ENCODE results near the gene POLD1. TPM values are rescaled to one million over a fixed set of nuclear protein-coding genes. Genes with fewer than 3 reads are reported as not detected.
"Not testable (repeated sequence)": the region's sequence is repeated elsewhere in the genome, so short reads cannot be mapped to it uniquely, and the experiment has no call there.

POLD1 gene
- total RNA-seq, 1 donor from 2014 or later = 17.5 TPM

DNA sequence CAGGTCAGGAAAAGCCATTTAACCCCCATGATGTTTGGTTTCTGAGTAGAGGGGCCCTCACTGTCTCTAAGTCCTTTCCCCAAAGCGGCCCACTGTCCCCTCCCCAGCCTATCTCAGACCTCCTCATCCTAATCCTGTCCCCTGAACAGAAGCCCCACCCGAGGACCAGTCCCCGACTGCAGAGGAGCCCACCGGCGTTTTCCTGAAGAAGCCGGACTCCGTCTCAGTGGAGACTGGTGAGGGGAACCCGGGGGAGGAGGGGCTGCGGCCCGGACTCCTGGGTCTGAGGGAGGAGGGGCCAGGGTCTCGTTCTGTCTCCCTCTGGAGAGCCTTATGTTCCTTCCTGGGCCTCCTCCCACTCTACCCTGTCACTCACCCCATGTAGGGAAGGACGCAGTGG lies 51.5 kb downstream of the POLD1 start:
- no peak for DNase-seq

DNA sequence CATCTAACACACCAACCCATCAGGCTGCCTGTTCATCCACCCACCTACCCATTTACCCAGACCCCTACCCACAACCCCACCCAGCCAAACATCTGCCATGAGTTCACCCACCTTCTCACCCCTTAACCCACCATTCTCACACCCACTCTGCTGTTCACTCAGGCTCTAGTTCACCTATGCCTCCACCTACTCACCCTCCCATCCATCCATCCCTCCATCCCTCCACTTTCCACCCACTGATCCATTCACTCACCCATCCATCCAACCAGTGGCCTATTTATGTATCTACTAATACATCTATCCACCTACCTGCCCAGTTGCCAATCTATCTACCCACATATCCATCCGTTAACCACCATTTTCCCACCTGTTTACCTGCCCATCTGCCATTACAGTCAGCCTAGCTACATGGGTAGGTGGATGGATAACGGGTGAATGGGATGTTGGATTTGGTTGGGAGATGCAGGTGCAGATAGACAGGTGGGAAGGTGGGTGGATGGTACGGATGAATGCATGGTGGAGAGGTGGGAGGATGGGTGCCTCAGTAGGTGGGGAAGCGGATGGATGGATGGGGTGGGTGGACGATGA lies 53.8 kb downstream of the POLD1 start:
- no peak for DNase-seq

DNA sequence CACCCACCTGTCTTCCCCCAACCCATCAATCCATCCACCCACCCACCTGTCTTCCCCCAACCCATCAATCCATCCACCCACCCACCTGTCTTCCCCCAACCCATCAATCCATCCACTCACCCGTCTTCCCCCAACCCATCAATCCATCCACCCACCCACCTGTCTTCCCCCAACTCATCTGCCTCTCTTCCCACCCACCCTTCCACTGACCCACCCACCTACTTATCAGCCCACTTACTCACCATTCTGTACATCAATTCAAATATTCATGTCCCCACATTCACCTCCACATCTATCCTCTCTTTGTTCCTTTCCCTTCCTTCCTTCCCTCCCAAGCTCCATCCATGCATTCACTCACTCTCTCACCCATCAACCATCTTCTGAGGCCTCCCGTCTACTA lies 55.0 kb downstream of the POLD1 start:
- DNase-seq = not testable (repeated sequence)

DNA sequence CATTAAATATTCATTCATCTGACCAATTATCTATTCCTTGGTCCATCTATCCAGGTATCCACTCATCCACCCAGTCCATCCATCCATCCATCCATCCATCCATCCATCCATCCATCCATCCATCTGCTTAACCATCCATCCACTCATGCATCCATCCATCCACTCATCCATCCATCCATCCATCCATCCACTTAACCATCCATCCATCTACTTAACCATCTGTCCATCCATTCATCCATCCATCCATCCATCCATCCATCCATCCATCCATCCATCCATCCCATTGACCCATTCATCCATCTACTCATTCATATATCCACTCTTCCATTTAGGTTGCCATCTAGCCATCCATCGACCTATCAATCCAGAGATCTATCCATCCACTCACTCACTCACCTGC lies 59.9 kb downstream of the POLD1 start:
- no peak for DNase-seq

DNA sequence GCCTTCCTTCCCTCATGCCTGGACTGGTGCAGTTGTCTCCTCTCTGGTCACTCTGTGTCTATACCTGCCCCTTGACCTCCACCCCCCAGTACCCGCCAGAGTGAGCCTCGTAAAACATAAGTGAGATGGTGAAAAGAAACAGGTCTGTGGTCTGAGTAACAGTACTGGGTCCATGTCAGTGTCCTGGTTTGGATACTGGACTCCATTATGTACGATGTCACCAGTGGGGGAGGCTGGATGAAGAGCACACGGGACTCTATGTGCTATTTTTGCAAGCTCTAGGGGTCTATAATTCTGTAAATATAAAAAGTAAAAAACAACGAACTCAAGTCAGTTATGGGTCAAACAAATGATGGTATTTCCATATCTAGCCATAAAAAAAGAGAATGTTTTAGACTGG lies 62.9 kb downstream of the POLD1 start:
- no peak for DNase-seq

DNA sequence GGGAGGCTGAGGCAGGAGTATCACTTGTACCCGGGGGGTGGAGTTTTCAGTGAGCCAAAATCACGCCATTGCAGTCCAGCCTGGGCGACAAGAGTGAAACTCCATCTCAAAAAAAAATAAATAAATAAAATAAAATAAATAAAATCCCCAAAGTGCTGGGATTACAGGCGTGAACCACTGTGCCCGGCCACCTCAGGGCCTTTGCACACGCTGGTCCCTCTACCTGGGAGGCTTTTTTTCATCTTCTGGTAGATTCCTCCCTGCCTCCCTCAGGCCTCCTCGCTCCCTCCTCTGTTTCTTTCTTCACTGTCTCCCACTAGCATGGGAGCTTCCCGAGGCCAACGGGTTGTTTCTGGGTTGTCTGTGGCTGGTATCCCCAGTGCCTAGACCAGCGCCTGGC lies 63.6 kb downstream of the POLD1 start:
- no peak for DNase-seq

DNA sequence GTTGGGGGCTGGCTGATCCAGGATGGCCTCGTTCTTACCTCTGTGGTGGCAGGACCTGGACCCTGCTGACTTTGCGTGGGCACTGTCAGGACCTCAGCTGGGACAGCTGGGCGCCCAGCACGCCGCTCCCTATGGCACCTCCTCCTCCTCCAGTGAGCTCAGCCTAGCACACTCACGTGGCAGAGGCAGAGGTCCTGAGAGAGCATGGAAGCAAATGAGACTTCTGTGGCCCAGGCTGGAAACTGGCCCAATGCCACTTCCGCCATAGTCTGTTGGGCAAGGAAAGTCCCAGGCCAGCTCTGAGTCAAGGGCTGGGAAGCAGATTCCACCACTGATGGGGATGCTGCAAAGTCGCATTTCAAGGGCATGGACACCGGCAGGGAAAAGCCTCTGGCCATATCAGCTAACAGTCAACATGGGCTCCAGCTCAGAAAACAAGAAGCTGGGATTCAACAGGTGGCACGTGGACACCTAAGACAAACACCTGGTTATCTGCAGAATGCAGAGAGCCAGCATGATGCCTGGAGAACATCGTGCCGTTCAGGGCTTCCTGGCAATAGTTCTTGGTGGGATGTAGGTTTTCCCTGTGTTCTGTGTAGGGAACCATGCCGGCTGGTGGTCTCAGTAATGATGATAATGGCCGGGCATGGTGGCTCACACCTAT lies 65.2 kb downstream of the POLD1 start:
- DNase-seq = no peak

DNA sequence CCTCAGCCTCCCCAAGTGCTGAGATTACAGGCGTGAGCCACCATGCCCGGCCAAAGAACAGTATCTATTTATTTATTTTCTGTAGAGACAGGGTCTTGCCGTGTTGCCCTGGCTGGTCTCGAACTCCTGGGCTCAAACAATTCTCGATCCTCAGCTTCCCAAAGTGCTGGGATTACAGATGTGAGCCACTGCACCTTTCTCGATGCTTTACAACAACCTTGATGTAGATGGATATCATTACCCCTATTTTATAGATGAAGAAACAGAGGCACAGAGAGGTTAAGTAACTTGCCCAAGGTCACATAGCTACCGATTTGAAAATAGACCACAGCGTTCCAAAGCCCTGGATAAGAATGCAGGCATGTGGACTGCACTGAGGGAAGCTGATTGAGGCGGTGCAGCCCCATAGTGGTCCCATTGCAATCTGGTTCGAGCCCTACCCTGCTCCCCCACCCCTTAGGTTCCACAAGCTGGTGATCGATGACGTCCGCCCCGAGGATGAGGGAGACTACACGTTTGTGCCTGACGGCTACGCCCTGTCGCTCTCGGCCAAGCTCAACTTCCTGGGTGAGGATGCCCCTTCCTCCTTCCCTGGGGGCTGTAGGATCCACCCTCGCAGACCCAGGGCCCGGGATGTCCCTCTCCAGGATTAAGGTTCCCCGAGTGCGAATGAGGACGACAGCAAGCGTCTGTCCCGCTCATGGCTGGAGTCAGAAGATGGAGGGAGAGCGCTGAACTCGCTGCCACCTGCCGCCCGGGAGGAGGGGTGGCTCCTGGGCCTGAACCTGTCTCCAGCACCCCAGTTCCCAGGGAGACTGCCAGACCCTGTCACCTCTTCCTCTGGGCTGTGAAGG lies 66.4 kb downstream of the POLD1 start:
- no peak for DNase-seq

DNA sequence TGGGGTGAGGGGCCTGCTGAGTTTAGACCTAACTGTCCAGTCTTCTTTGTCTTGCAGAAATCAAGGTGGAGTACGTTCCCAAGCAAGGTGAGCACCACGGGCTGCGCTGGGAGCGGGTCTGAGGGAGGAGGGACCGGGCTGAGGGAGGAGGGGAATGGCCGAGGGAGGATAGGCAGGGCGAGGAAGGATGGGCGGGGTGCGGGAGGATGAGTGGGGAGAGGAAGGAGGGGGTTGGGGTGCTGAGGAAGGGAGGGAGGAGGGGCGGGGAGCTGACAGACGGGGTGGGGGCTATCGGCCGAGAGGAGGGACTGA lies 67.0 kb downstream of the POLD1 start:
- DNase-seq = no peak

DNA sequence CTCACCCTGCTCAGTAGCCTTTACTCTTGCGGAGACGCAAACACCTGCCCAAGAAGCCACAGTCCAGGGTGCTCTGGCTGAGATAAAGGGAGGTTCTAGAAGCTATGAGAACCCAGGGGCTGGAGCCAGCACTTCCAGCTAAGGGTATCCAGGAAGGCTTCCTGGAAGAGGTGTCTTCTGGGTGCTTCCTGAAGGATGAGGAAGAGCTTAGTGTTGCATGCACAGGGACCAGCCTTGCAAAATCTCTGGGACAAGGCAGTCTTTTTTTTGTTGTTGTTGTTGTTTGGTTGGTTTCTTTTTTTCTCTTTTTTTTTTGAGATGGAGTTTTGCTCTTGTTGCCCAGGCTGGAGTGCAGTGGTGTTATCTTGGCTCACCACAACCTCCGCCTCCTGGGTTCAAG lies 69.1 kb downstream of the POLD1 start:
- no peak for DNase-seq

DNA sequence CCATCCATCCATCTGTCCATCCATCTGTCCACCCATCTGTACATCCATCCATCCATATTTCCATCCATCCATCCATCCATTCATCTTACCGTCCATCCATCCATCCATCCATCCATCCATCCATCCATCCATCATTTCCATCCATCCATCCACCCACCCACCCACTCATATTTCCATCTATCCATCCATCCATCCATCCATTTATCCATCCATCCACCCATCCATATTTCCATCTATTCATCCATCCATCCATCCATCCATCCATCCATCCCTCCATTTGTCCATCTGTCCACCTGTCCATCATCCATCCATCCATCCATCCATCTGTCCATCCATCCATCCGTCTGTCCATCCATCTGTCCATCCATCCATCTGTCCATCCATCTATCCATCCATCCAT lies 71.8 kb downstream of the POLD1 start:
- no peak for DNase-seq

DNA sequence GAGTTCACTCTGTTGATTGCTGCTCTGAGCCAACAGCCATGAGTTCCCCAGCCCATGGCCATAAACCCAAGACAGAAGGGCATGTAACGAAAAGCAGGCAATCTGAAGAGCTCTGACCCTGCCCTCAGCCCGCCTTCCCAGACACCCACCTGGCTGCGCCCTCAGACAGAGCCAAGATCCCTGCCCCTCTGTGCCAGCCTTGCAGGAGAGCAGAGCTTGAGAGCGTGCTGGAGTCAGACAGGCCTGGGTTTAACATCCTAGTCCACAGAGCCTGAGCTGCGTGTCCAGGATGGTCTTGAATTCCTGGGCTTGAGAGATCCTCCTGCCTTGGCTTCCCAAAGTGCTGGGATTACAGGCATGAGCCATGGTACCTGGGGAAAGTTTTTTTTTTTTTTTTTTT lies 73.2 kb downstream of the POLD1 start:
- no peak for DNase-seq

DNA sequence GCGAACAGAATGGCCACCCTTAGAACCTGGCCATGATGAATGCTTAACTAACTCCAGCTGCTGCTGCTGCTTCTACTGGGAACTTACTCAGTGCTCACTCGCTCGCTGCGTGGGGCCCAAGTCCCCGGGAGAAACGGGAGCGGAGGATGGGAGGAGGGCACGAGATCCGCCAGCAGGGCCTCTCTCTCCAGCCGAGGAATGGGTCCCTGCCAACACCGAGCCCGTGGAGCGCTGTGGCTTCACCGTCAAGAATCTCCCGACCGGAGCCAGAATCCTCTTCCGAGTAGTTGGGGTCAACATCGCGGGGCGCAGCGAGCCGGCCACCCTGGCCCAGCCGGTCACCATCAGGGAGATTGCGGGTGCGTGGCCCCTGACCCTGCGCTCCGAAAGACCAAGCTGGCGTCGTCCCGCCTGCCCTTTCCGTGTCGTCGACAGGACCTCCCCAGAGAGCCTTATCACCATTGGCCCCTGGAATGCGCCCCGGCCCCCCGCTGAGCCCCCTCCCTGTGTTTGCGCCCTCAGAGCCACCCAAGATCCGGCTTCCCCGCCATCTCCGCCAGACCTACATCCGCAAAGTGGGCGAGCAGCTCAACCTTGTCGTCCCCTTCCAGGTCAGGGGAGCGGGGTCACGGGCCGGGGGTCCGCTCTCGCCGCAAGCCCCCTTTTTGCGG lies 74.4 kb downstream of the POLD1 start:
- DNase-seq = no peak

DNA sequence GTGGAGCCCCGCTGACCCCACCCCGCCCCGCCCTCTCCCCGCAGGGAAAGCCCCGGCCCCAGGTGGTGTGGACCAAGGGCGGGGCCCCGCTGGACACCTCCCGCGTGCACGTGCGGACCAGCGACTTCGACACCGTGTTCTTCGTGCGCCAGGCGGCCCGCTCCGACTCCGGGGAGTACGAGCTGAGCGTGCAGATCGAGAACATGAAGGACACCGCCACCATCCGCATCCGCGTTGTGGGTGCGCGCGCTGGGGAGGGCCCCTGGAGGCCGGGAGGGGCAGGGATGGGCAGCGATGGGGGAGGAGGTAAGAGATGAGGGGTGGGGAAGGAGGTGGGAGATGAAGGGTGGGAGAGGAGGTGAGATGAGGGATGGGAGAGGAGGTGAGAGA lies 74.9 kb downstream of the POLD1 start:
- no peak for DNase-seq

DNA sequence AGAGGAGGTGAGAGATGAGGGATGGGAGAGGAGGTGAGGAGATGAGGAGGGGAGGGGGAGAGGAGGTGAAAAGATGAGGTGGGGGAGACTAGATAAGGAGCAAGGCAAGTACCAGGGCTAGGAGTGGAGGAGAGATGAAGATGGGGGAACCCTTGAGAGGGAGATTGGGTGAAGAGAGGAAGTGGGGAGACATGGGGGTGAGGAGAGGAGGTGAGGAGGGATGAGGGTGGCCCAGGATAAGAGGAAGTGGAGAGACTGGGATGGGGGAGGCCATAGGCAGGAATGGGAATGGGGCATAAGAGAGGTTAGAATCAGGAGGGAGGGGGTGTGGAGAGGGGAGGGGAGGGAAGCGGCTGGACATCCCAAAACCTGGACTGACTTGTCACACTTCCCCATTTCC lies 75.5 kb downstream of the POLD1 start:
- no peak for DNase-seq

DNA sequence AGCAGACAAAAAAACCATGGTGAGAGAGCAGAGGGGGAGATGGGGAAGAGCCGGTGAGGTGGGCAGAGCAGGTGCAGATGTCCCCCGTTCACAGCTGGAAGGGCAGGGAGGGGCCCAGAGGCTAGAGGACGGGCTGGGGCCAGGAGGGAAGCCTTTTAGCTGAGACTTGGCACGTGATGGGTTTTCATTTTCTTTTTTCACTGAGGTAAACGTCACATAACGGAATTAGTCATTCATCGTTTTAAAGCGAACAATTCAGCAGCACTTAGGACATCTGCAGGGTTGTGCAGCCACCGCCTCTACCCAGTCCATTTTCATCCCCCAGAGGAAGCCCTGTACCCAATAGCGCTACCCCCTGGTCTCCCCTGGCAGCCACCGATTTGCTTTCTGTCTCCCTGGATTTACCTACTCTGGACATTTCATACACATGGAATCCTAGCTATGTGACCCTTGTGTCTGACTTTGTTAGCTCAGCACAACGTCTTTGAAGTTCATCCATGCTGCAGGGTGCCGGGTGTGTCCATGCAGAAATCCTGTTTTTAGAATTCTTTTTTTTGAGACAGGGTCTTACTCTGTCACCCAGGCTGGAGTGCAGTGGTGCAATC lies 76.1 kb downstream of the POLD1 start:
- DNase-seq = no peak

DNA sequence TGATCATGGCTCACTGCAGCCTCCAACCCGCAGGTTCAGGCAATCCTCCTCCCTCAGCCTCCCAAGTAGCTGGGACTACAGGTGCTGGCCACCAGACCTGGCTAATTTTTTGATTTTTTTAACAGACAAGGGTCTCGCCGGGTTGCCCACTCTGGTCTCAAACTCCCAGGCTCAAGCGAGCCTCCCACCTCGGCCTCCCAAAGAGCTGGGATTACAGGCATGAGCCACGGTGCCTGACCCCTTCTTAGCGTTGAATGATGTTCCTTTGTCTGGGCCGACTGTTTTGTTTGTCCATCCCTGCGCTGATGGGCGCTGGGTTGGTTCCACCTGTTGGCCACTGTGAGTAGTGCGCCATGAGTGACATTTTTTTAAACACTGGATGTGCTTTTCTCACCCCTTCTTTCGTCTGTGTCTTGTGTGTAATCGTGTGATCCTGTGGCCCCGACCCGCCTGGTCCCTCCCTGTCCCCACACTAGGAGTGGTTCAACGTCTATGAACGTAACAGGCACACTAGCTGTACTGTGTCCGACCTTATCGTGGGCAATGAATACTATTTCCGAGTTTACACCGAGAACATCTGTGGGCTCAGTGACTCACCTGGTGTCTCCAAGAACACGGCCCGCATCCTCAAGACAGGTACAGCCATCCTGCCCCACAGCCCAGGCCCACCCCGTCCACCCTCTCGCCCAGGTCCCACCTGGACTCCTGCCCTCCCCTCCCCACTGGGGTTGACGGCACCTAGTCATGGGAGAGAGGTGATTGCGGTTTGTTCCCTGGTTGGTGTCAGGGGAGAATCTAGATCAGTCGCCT lies 77.1 kb downstream of the POLD1 start:
- no peak for DNase-seq

DNA sequence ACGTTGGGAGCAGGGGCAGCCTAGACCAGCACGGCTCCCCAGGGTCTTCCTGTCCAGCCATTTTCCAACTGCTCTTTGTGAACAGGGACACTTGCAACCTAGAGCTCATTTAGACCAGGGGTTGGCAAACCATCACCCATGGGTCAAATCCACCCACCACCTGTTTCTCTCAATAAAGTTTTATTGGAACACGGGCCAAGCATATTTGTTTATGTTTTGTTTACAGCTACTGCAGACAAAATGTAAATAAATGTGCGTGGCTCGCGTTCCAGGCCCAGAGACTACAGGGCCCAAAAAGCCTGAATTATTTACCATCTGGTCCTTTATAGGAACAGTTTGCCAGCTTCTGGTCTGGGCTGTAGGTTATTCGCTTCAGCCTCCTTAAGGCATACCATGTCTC lies 78.8 kb downstream of the POLD1 start:
- no peak for DNase-seq

DNA sequence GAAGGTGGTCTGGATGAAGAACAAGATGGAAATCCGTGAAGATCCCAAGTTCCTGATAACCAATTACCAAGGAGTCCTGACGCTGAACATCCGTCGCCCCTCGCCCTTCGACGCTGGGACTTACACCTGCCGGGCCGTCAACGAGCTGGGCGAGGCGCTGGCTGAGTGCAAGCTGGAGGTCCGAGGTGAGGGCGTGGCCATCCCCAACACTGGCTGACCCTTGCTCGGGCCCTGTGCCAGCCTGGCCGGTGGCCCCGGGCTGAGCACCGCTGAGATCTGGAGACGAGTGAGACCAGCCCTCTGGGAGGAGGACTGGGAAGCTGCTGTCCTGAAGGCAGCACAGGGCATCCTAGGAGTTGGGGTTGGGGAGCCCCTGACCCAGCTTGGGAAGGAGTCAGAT lies 80.2 kb downstream of the POLD1 start:
- DNase-seq = no peak

DNA sequence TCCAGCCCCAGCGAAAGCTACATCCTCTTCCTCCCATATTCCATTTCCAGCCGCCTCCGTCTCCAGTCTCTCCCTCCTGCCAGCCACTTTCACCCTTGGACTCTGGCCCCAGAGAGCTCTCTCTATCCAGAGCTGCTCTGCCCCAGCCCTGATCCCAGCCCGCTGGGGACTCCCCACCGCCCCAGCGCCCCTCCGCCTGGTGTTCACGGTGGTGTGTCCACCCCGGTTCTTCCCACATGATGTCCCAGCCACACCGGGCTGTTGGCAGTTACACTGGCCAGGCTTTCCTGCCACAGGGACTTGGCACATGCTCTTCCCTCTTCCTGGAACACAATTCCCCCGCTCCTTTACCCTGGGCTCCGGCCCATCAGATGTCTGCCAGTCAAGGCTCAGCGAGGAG lies 80.9 kb downstream of the POLD1 start:
- no peak for DNase-seq

DNA sequence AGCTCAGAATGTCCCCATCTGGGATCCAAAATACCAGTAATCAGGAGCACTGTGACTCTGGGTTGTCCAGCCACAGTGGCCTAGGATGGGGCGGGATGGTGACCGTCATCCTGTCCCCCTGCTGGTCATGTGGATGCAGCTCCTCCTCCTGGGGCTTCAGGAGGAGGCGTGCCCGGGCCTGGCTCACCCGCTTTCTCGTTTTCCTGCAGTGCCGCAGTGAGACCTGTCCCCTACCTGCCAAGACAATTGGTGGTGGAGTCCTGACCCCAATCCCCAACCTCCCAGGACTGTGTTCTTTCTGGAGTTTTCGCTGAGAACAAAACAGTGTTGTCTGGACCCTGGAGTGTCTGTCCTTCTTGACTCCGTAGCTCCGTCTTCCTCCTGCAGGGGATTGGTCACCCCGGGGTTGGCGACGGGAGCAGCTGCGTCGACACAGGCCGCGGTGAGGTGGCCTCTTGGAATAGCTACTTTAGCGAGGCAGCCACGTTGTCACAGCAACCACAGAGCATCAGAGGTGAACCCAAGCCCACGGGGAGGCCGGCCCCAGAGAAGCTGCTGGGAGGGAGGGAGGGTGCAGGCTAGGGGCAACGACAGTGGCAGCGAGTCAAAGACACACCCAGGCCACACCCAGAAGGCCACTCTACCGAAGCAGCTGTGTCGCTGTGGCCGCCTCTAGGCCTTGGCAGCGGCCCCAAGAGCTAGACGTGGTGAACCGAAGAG lies 82.0 kb downstream of the POLD1 start:
- no peak for DNase-seq

DNA sequence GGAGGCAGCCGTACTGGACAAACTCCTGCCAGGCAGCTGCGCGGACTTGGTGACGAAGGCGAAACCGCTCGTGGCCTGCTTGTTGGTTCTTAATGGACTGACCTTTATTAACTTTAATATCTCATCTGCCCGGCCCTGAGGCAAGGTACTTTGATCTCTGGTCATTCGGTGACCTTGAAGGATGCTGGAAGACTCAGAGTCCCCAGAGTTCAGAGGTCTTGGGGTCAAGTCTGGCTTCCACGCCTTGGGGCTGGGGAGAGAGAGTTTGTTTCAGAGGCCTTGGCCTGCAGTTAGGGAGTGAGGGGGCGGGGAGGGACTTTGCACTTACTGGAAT lies 82.5 kb downstream of the POLD1 start:
- DNase-seq = no peak

Data from occipital lobe (tissue), 2 donors.